PC-9 (cell line): ENCODE data around the gene TLL2.
"Not testable (repeated sequence)": the region's sequence is repeated elsewhere in the genome, so short reads cannot be mapped to it uniquely, and the experiment has no call there.

Experiments used
- EZH2 ChIP-seq: fragments of 200-600 bp; sonication (generic); IDR thresholded peaks from 2 replicates; pipeline ENCODE4 v1.8.0; 2017; ENCODE audit warnings: antibody characterized with exemption, low read depth
- TF ChIP-seq, protein P1 (sequence below): fragments of 200-600 bp; sonication (generic); conservative IDR thresholded peaks from 2 replicates; pipeline ENCODE4 v1.6.1; 2017; ENCODE audit warnings: mixed run types, antibody characterized with exemption, mild to moderate bottlenecking, moderate library complexity

DNA sequence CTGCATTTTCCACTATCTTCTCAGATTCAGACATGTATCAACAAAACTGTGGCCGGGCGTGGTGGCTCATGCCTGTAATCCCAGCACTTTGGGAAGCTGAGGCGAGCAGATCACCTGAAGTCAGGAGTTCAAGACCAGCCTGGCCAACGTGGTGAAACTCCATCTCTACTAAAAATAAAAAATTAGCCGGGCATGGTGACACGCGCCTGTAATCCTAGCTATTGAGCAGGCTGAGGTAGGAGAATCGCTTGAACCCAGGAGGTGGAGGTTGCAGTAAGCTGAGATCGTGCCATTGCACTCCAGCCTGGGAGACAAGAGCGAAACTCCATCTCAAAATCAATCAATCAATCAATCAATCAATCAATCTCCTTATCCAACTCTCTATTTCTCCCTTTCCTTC lies 31.8 kb upstream of the TLL2 start:
- not testable (repeated sequence) for TF ChIP-seq EZH2
- TF ChIP-seq, protein P1, sequence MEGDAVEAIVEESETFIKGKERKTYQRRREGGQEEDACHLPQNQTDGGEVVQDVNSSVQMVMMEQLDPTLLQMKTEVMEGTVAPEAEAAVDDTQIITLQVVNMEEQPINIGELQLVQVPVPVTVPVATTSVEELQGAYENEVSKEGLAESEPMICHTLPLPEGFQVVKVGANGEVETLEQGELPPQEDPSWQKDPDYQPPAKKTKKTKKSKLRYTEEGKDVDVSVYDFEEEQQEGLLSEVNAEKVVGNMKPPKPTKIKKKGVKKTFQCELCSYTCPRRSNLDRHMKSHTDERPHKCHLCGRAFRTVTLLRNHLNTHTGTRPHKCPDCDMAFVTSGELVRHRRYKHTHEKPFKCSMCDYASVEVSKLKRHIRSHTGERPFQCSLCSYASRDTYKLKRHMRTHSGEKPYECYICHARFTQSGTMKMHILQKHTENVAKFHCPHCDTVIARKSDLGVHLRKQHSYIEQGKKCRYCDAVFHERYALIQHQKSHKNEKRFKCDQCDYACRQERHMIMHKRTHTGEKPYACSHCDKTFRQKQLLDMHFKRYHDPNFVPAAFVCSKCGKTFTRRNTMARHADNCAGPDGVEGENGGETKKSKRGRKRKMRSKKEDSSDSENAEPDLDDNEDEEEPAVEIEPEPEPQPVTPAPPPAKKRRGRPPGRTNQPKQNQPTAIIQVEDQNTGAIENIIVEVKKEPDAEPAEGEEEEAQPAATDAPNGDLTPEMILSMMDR = not testable (repeated sequence)
